Mesenchymal stem cell (in vitro differentiated cells and primary cell): ENCODE measurements around the gene LRRC7.

Experiments used
- DNase-seq: peaks from one replicate; pipeline ENCODE4 v3.0.0-alpha.2; 2013
- H2AFZ ChIP-seq: one replicate; pipeline ENCODE4 v1.6.1; 2013; ENCODE audit warnings: low read depth, mild to moderate bottlenecking, control low read depth, inconsistent platforms, low read length, moderate library complexity
- H2AK5ac ChIP-seq: 2 replicates; pipeline ENCODE4 v1.6.1; 2013; ENCODE audit warnings: low read length, moderate library complexity, mild to moderate bottlenecking, inconsistent platforms; ENCODE audit not compliant: severe bottlenecking
- H2BK120ac ChIP-seq: one replicate; pipeline ENCODE4 v1.6.1; 2013; ENCODE audit warnings: low read depth, mild to moderate bottlenecking, inconsistent platforms, low read length, moderate library complexity
- H2BK12ac ChIP-seq, 2 experiments: one replicate each; pipeline ENCODE4 v1.6.1; 2013; ENCODE audit warnings: inconsistent platforms in 2 of 2, low read length in 2 of 2, mild to moderate bottlenecking in 2 of 2, moderate library complexity in 2 of 2, control low read depth in 1 of 2
- H2BK15ac ChIP-seq: one replicate; pipeline ENCODE4 v1.6.1; 2013; ENCODE audit warnings: mild to moderate bottlenecking, low read depth, inconsistent platforms; ENCODE audit not compliant: poor library complexity, severe bottlenecking
- H2BK5ac ChIP-seq: 2 replicates; pipeline ENCODE4 v1.6.1; 2013; ENCODE audit warnings: low read depth, mild to moderate bottlenecking, low read length, control low read depth, inconsistent platforms; ENCODE audit not compliant: poor library complexity, severe bottlenecking
- H3K14ac ChIP-seq, 2 experiments: one replicate each; pipeline ENCODE4 v1.6.1; 2013; ENCODE audit warnings: inconsistent platforms in 2 of 2, low read length in 2 of 2, control low read depth in 1 of 2, mild to moderate bottlenecking in 1 of 2, moderate library complexity in 1 of 2
- H3K18ac ChIP-seq, 2 experiments: one replicate each; pipeline ENCODE4 v1.6.1; 2013; ENCODE audit warnings: inconsistent platforms in 2 of 2, low read length in 2 of 2, control low read depth in 1 of 2, low read depth in 1 of 2, mild to moderate bottlenecking in 1 of 2
- H3K23ac ChIP-seq, 2 experiments: one replicate each; pipeline ENCODE4 v1.6.1; 2013; ENCODE audit warnings: inconsistent platforms in 2 of 2, low read length in 2 of 2, mild to moderate bottlenecking in 2 of 2, moderate library complexity in 2 of 2, control low read depth in 1 of 2
- H3K27ac ChIP-seq: 2 replicates; pipeline ENCODE4 v1.5.1; 2013; ENCODE audit warnings: mild to moderate bottlenecking, moderate library complexity, low read length, control low read depth, inconsistent platforms; ENCODE audit not compliant: poor library complexity, severe bottlenecking
- H3K27me3 ChIP-seq, 2 experiments: 2 replicates each; pipeline versions ENCODE4 v1.6.1 to v1.7.0; 2013; ENCODE audit warnings: low read length in 2 of 2, mild to moderate bottlenecking in 2 of 2, moderate library complexity in 2 of 2, control low read depth in 1 of 2, inconsistent platforms in 1 of 2; ENCODE audit not compliant: control insufficient read depth in 1 of 2, insufficient read depth in 1 of 2
- H3K36me3 ChIP-seq, 2 experiments: 2 replicates each; pipeline versions ENCODE4 v1.6.1 to v1.7.0; 2013; ENCODE audit warnings: low read length in 2 of 2, control low read depth in 1 of 2, inconsistent platforms in 1 of 2, low read depth in 1 of 2, mild to moderate bottlenecking in 1 of 2; ENCODE audit not compliant: insufficient read depth in 2 of 2, control insufficient read depth in 1 of 2
- H3K4ac ChIP-seq, 2 experiments: one replicate each; pipeline ENCODE4 v1.6.1; 2013; ENCODE audit warnings: inconsistent platforms in 2 of 2, low read length in 2 of 2, mild to moderate bottlenecking in 2 of 2, moderate library complexity in 2 of 2, control low read depth in 1 of 2, low read depth in 1 of 2
- H3K4me1 ChIP-seq: 2 replicates; pipeline ENCODE4 v1.6.1; 2013; ENCODE audit warnings: low read depth, low read length, control low read depth; ENCODE audit not compliant: control insufficient read depth, insufficient read depth
- H3K4me2 ChIP-seq: 2 replicates; pipeline ENCODE4 v1.6.1; 2013; ENCODE audit warnings: low read length, mild to moderate bottlenecking, inconsistent platforms; ENCODE audit not compliant: poor library complexity, severe bottlenecking
- H3K4me3 ChIP-seq, 2 experiments: 2 replicates each; pipeline versions ENCODE4 v1.5.1 to v1.7.0; 2013; ENCODE audit warnings: low read length in 2 of 2, mild to moderate bottlenecking in 2 of 2, control low read depth in 1 of 2, low read depth in 1 of 2; ENCODE audit not compliant: insufficient read depth in 1 of 2
- H3K79me1 ChIP-seq: replicated peaks from 2 replicates; pipeline ENCODE4 v1.6.1; 2013; ENCODE audit warnings: mild to moderate bottlenecking, control low read depth, low read length, inconsistent platforms; ENCODE audit not compliant: poor library complexity, severe bottlenecking
- H3K9ac ChIP-seq: 2 replicates; pipeline ENCODE4 v1.7.0; 2013; ENCODE audit warnings: mild to moderate bottlenecking, low read length, moderate library complexity
- H3K9me3 ChIP-seq: 2 replicates; pipeline ENCODE4 v1.7.0; 2013; ENCODE audit warnings: mild to moderate bottlenecking, low read length; ENCODE audit not compliant: control insufficient read depth
- H4K8ac ChIP-seq: one replicate; pipeline ENCODE4 v1.6.1; 2013; ENCODE audit warnings: inconsistent platforms, mild to moderate bottlenecking, low read length, moderate library complexity
- H4K91ac ChIP-seq: one replicate; pipeline ENCODE4 v1.6.1; 2013; ENCODE audit warnings: mild to moderate bottlenecking, low read length, inconsistent platforms
- WGBS: methylation state at CpG from one replicate; pipeline ENCODE4 v1.1.7; 2013; ENCODE audit warnings: mixed read lengths; 5-methylcytosine and 5-hydroxymethylcytosine counted together

Gene LRRC7

GRCh38 chr1:70093250-70093975 is 525.7 kb downstream of the LRRC7 start:
- Histone ChIP-seq H3K27ac (no peak overlapping the region), H2AFZ (no peak overlapping the region), H3K27me3 (no peaks in the 10 kb centered on the region), H3K36me3 (no peaks in the 10 kb centered on the region), H3K9ac (no peak overlapping the region), H3K23ac (no peak overlapping the region), H4K8ac (no peak overlapping the region), H3K18ac (no peak overlapping the region), H2AK5ac (no peak overlapping the region), H3K79me1 (no peaks in the 10 kb centered on the region), H4K91ac (no peak overlapping the region), H3K4me1 (no peaks in the 10 kb centered on the region), H2BK120ac (no peak overlapping the region), H3K4me3 (no peak overlapping the region), H3K9me3 (no peaks in the 10 kb centered on the region), H2BK5ac (no peak overlapping the region), H2BK15ac (no peak overlapping the region), H2BK12ac (no peak overlapping the region), H3K4me2 (no peak overlapping the region), H3K4ac (no peak overlapping the region), H3K14ac (no peak overlapping the region)
- DNase-seq = no peak

- no peak for DNase-seq
- H2AFZ ChIP-seq = no peak overlapping the region
These were observed 533.5 kb downstream of the LRRC7 start for GRCh38 chr1:70101231-70101630.

GRCh38 chr1:70101774-70102173 is 534.1 kb downstream of the LRRC7 start:
- Histone ChIP-seq H2BK12ac (no peak overlapping the region), H3K27ac (no peak overlapping the region), H3K4me1 (no peaks in the 10 kb centered on the region), H3K79me1 (no peaks in the 10 kb centered on the region), H3K4ac (no peak overlapping the region), H3K18ac (no peak overlapping the region), H4K8ac (no peak overlapping the region), H3K27me3 (no peaks in the 10 kb centered on the region), H3K9ac (no peak overlapping the region), H2AFZ (no peak overlapping the region), H2AK5ac (no peak overlapping the region), H2BK15ac (no peak overlapping the region), H3K14ac (no peak overlapping the region), H2BK5ac (no peak overlapping the region), H3K9me3 (no peaks in the 10 kb centered on the region), H3K4me3 (no peak overlapping the region), H3K4me2 (no peak overlapping the region), H3K23ac (no peak overlapping the region), H3K36me3 (no peaks in the 10 kb centered on the region), H4K91ac (no peak overlapping the region), H2BK120ac (no peak overlapping the region)
- DNase-seq = no peak
- WGBS = no CpG with 5 or more reads among the region's 1 CpG

More at GRCh38 chr1:70101231-70101630, 533.5 kb downstream of the LRRC7 start:
- H2AK5ac ChIP-seq = no peak overlapping the region
- H4K91ac ChIP-seq = no peak overlapping the region
- no peak overlapping the region for H2BK12ac ChIP-seq
- no peak overlapping the region for H4K8ac ChIP-seq
- no peak overlapping the region for H3K27ac ChIP-seq
- no peaks in the 10 kb centered on the region for H3K27me3 ChIP-seq
- no peak overlapping the region for H3K18ac ChIP-seq
- no peak overlapping the region for H2BK5ac ChIP-seq
- no peak overlapping the region for H3K4me3 ChIP-seq
- no peaks in the 10 kb centered on the region for H3K79me1 ChIP-seq
- H3K14ac ChIP-seq = no peak overlapping the region
- H3K4ac ChIP-seq = no peak overlapping the region
- WGBS = no CpG with 5 or more reads among the region's 2 CpGs
- H3K23ac ChIP-seq = no peak overlapping the region
- H2BK15ac ChIP-seq = no peak overlapping the region
- H3K9ac ChIP-seq = no peak overlapping the region
- H2BK120ac ChIP-seq = no peak overlapping the region
- H3K9me3 ChIP-seq = no peaks in the 10 kb centered on the region
- H3K4me2 ChIP-seq = no peak overlapping the region
- no peaks in the 10 kb centered on the region for H3K4me1 ChIP-seq
- H3K36me3 ChIP-seq = no peaks in the 10 kb centered on the region

GRCh38 chr1:70103770-70104169 is 536.0 kb downstream of the LRRC7 start:
- no peak overlapping the region for H2AK5ac ChIP-seq
- no peak overlapping the region for H3K23ac ChIP-seq

More at GRCh38 chr1:70103770-70104169, 536.0 kb downstream of the LRRC7 start:
- H2BK120ac ChIP-seq = no peak overlapping the region
- H3K27ac ChIP-seq = no peak overlapping the region
- H2AFZ ChIP-seq = no peak overlapping the region
- H4K91ac ChIP-seq = no peak overlapping the region
- no peaks in the 10 kb centered on the region for H3K4me1 ChIP-seq
- H3K79me1 ChIP-seq = no peaks in the 10 kb centered on the region
- WGBS = 83% methylated on average over 1 of the region's 1 CpG
- no peak overlapping the region for H3K14ac ChIP-seq
- no peak overlapping the region for H3K4me3 ChIP-seq
- DNase-seq = no peak
- no peaks in the 10 kb centered on the region for H3K9me3 ChIP-seq
- H3K36me3 ChIP-seq = no peaks in the 10 kb centered on the region
- no peak overlapping the region for H3K4ac ChIP-seq
- H2BK12ac ChIP-seq = no peak overlapping the region
- no peak overlapping the region for H2BK5ac ChIP-seq
- H4K8ac ChIP-seq = no peak overlapping the region
- H3K27me3 ChIP-seq = no peaks in the 10 kb centered on the region
- no peak overlapping the region for H2BK15ac ChIP-seq
- no peak overlapping the region for H3K4me2 ChIP-seq
- H3K18ac ChIP-seq = no peak overlapping the region
- H3K9ac ChIP-seq = no peak overlapping the region
